ENCODE results near the gene RCOR1.
"Not testable (repeated sequence)": the region's sequence is repeated elsewhere in the genome, so short reads cannot be mapped to it uniquely, and the experiment has no call there.

DNA sequence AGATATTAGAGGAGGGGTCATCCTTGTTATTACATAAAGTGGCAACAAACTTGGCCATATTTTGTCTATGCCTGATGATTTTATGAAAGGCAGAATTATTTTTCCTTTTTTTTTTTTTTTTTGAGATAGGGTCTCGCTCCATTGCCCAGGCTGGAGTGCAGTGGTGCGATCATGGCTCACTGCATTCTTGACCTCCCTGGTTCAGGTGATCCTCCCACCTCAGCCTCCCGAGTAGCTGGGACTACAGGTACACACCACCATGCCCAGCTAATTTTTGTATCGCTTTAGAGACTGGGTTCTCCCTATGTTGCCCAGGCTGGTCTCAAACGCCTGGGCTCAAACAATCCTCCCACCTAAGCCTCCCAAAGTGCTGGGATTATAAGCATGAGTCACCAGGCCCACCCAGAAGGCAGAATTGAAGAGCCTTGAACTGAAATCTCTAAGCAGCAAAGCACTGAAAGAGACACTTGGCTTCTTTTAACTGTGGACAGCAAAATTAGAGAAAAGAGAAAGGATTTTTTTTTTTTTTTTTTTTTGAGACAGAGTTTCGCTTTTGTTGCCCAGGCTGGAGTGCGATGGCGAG is 16.5 kb upstream of the RCOR1 start:
- not testable (repeated sequence) for TF ChIP-seq EZH2 (IDR thresholded peaks at IDR 0.05; ENCODE audit: borderline replicate concordance, low read length)
- TF ChIP-seq, protein P1, sequence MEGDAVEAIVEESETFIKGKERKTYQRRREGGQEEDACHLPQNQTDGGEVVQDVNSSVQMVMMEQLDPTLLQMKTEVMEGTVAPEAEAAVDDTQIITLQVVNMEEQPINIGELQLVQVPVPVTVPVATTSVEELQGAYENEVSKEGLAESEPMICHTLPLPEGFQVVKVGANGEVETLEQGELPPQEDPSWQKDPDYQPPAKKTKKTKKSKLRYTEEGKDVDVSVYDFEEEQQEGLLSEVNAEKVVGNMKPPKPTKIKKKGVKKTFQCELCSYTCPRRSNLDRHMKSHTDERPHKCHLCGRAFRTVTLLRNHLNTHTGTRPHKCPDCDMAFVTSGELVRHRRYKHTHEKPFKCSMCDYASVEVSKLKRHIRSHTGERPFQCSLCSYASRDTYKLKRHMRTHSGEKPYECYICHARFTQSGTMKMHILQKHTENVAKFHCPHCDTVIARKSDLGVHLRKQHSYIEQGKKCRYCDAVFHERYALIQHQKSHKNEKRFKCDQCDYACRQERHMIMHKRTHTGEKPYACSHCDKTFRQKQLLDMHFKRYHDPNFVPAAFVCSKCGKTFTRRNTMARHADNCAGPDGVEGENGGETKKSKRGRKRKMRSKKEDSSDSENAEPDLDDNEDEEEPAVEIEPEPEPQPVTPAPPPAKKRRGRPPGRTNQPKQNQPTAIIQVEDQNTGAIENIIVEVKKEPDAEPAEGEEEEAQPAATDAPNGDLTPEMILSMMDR (IDR thresholded peaks at IDR 0.05; ENCODE audit: low read length) = not testable (repeated sequence)

Measured in OCI-LY1 (cell line).